B cell (primary cell): ENCODE data around the gene GNA14. TPM values are rescaled to one million over a fixed set of nuclear protein-coding genes. Genes with fewer than 3 reads are reported as not detected.

Experiments used
- ATAC-seq: fragments of 200-7000 bp; cut with Tn5 transposase; one replicate; pipeline ENCODE4 v1.10.0; 2021; ENCODE audit warnings: low read depth, mild to moderate bottlenecking, moderate number of reproducible peaks, moderate library complexity
- CTCF ChIA-PET: fragments of 350-600 bp; sonication (Branson Sonifier 250); formaldehyde crosslinking; loops from one replicate; lab custom pipeline; 2021; ENCODE audit warnings: antibody characterized with exemption, inconsistent platforms; lab: Charles Lee
- POLR2A ChIA-PET: fragments of 350-600 bp; sonication (Branson Sonifier 250); formaldehyde crosslinking; loops from one replicate; lab custom pipeline; 2021; ENCODE audit warnings: antibody characterized with exemption; lab: Charles Lee
- DNase-seq: peaks from one replicate; pipeline ENCODE4 v3.0.0; 2013
- H2AFZ ChIP-seq: 2 replicates; pipeline ENCODE4 v1.6.1; 2012; ENCODE audit warnings: mild to moderate bottlenecking, low read depth, low read length; ENCODE audit not compliant: insufficient read depth, poor library complexity, severe bottlenecking
- H3K27ac ChIP-seq, 2 donors: 1 replicate in 1 of 2; 2 replicates in 1 of 2; pipeline ENCODE4 v1.5.1; 2012 to 2013; ENCODE audit warnings: low read length in 2 of 2, mild to moderate bottlenecking in 2 of 2, moderate library complexity in 1 of 2
- H3K27me3 ChIP-seq, 4 experiments: fragments of 200-600 bp in 1 of 4; sonication (generic) in 1 of 4; replicated peaks in 1 of 4; 1 replicate in 2 of 4; 2 replicates in 2 of 4; pipeline versions ENCODE4 v1.6.1 to v1.7.0; 2013 to 2016; ENCODE audit warnings: low read length in 3 of 4, mild to moderate bottlenecking in 2 of 4, mixed read lengths in 1 of 4, moderate library complexity in 1 of 4; ENCODE audit not compliant: insufficient read depth in 4 of 4, control insufficient read depth in 3 of 4; ENCODE audit errors: control extremely low read depth in 1 of 4
- H3K36me3 ChIP-seq, 2 experiments: replicated peaks in 1 of 2; 1 replicate in 1 of 2; 2 replicates in 1 of 2; pipeline versions ENCODE4 v1.6.1 to v1.7.1; 2013; ENCODE audit warnings: low read length in 1 of 2; ENCODE audit not compliant: insufficient read depth in 2 of 2, control insufficient read depth in 1 of 2; ENCODE audit errors: control extremely low read depth in 1 of 2, extremely low read depth in 1 of 2
- H3K4me1 ChIP-seq, 2 donors: fragments of 200-600 bp in 1 of 2; sonication (generic) in 1 of 2; 1 replicate in 1 of 2; 2 replicates in 1 of 2; pipeline versions ENCODE4 v1.5.1 to v1.6.1; 2013 to 2017; ENCODE audit warnings: low read length in 2 of 2; ENCODE audit not compliant: control insufficient read depth in 2 of 2, insufficient read depth in 2 of 2
- H3K4me2 ChIP-seq: replicated peaks from 2 replicates; pipeline ENCODE3; 2012; ENCODE audit warnings: mild to moderate bottlenecking, low read depth, low read length; ENCODE audit not compliant: poor library complexity, severe bottlenecking
- H3K4me3 ChIP-seq, 5 experiments: fragments of 200-600 bp in 1 of 5; sonication (generic) in 1 of 5; 1 replicate in 3 of 5; 2 replicates in 2 of 5; pipeline versions ENCODE4 v1.5.1 to v1.7.0; 2011 to 2016; ENCODE audit warnings: low read length in 4 of 5, mild to moderate bottlenecking in 4 of 5, low read depth in 2 of 5, control low read depth in 1 of 5, moderate library complexity in 1 of 5; ENCODE audit not compliant: insufficient read depth in 1 of 5; ENCODE audit errors: control extremely low read depth in 1 of 5, extremely low read depth in 1 of 5
- H3K79me2 ChIP-seq: fragments of 200-600 bp; sonication (generic); one replicate; pipeline ENCODE4 v1.6.0; 2016; ENCODE audit warnings: low read length; ENCODE audit not compliant: control insufficient read depth, insufficient read depth
- H3K9ac ChIP-seq: fragments of 200-600 bp; sonication (generic); 2 replicates; pipeline ENCODE4 v1.6.1; 2017; ENCODE audit warnings: mild to moderate bottlenecking, low read length, moderate library complexity
- H3K9me3 ChIP-seq, 3 donors: one replicate each; pipeline versions ENCODE4 v1.6.1 to v1.7.1; 2013; ENCODE audit warnings: low read length in 2 of 3; ENCODE audit not compliant: control insufficient read depth in 2 of 3, insufficient read depth in 1 of 3; ENCODE audit errors: control extremely low read depth in 1 of 3
- H4K20me1 ChIP-seq: 2 replicates; pipeline ENCODE4 v1.6.0; 2012; ENCODE audit warnings: mild to moderate bottlenecking, low read length; ENCODE audit not compliant: insufficient read depth, control insufficient read depth, poor library complexity, severe bottlenecking
- H3K27ac Mint-ChIP-seq: one replicate; pipeline ENCODE4 v1.8.0; 2021; ENCODE audit warnings: mixed read lengths
- H3K27me3 Mint-ChIP-seq: one replicate; pipeline ENCODE4 v1.8.0; 2021; ENCODE audit warnings: mixed read lengths
- H3K4me1 Mint-ChIP-seq: one replicate; pipeline ENCODE4 v1.8.0; 2021; ENCODE audit warnings: mixed read lengths
- H3K4me3 Mint-ChIP-seq: one replicate; pipeline ENCODE4 v1.8.0; 2021; ENCODE audit warnings: mixed read lengths
- H3K9me3 Mint-ChIP-seq: one replicate; pipeline ENCODE4 v1.8.0; 2022; ENCODE audit warnings: mixed read lengths; ENCODE audit not compliant: insufficient read depth
- CTCF ChIP-seq: fragments of 200-600 bp; IDR thresholded peaks from one replicate; pipeline ENCODE4 v1.8.0; 2022; ENCODE audit warnings: antibody characterized with exemption, mild to moderate bottlenecking
- EZH2 ChIP-seq: IDR thresholded peaks from 2 replicates; pipeline ENCODE4 v1.6.1; 2012; ENCODE audit warnings: borderline replicate concordance, low read depth, mild to moderate bottlenecking, moderate library complexity, low read length; ENCODE audit not compliant: insufficient read depth, poor library complexity, severe bottlenecking
- WGBS: methylation state at CpG from one replicate; pipeline ENCODE4 v1.1.5; 2013; ENCODE audit warnings: missing lambda C conversion rate; ENCODE audit not compliant: insufficient coverage; 5-methylcytosine and 5-hydroxymethylcytosine counted together
- intact Hi-C: fragments of 100-400 bp; cut with micrococcal nuclease; formaldehyde crosslinking; loops from one replicate; pipeline ENCODE4 v1.10.0; 2022
- polyA plus RNA-seq: library from polyadenylated mRNA; depleted of rRNA; stranded (reverse); fragments of >200 nt; gene quantifications from 2 replicates; pipeline ENCODE4 v1.2.3, GENCODE V29; 2012
- total RNA-seq, 2 donors: library from RNA; stranded (reverse); fragments of 120-200 nt in 1 of 2; gene quantifications; 1 replicate in 1 of 2; 2 replicates in 1 of 2; pipeline versions ENCODE4 v1.2.3 to v1.2.4, GENCODE V29; 2013 to 2022

GNA14 gene
- total and polyA plus RNA-seq, 2 donors (not counting 1 experiment from before 2014, with no cell fraction given): not detected

DNA sequence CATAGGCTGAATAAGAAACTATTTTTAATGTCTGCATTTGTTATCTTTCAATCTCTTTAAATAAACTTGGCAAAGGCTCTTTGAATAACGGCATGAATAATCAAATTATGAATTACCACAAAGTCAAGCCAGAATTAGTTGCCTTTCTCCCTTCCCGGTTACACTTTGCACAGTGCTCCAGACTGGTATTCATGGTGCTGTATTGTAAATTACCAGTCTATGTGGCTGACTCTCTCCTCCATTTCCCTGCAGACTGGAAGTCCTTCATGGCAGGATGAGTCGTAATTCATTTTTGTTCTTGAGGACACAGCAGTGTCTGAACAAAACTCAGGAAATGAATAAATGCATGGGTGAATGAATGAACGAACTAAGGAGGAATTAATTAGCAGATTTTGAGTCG is 142.9 kb downstream of the GNA14 start:
- Mint-ChIP-seq H3K4me1 (no peaks in the 10 kb centered on the region), H3K4me3 (no peak overlapping the region), H3K9me3 (no peaks in the 10 kb centered on the region), H3K27me3 (peaks cover 11% of the 10 kb centered on the region), H3K27ac (no peak overlapping the region)
- no peak overlapping the region for H3K4me3 ChIP-seq
- no peaks in the 10 kb centered on the region for H3K27me3 ChIP-seq
- no peak overlapping the region for H3K9ac ChIP-seq
- intact Hi-C loops: no loop called here
- H3K4me2 ChIP-seq: no peak overlapping the region
- ATAC-seq (no peak), DNase-seq (no peak)
- no peaks in the 10 kb centered on the region for H3K79me2 ChIP-seq
- no peak overlapping the region for H3K27ac ChIP-seq
- no peak overlapping the region for H2AFZ ChIP-seq
- ChIA-PET CTCF (no interaction called here), POLR2A (no interaction called here)
- TF ChIP-seq EZH2 (no peak), CTCF (no peak)
- WGBS: 61% methylated on average over 2 of the region's 5 CpGs
- no peaks in the 10 kb centered on the region for H3K9me3 ChIP-seq
- no peaks in the 10 kb centered on the region for H3K4me1 ChIP-seq
- no peaks in the 10 kb centered on the region for H4K20me1 ChIP-seq
- H3K36me3 ChIP-seq: no peaks in the 10 kb centered on the region

GRCh38 chr9:77502568-77502967 is 145.6 kb downstream of the GNA14 start:
- intact Hi-C loops: no loop called here
- H2AFZ ChIP-seq: no peak overlapping the region
- H3K36me3 ChIP-seq: no peaks in the 10 kb centered on the region
- H3K4me3 ChIP-seq: no peak overlapping the region
- no peaks in the 10 kb centered on the region for H3K9me3 ChIP-seq
- ChIA-PET CTCF (no interaction called here), POLR2A (no interaction called here)
- no peak overlapping the region for H3K27ac Mint-ChIP-seq
- H3K27me3 ChIP-seq: no peaks in the 10 kb centered on the region
- 89% methylated on average over 3 of the region's 3 CpGs for WGBS
- no peaks in the 10 kb centered on the region for H3K9me3 Mint-ChIP-seq
- H3K79me2 ChIP-seq: no peaks in the 10 kb centered on the region
- no peak overlapping the region for H3K27ac ChIP-seq
- H3K4me1 Mint-ChIP-seq: no peaks in the 10 kb centered on the region
- ATAC-seq (no peak), DNase-seq (no peak)
- no peaks in the 10 kb centered on the region for H4K20me1 ChIP-seq
- no peak for TF ChIP-seq EZH2
- no peak for TF ChIP-seq CTCF
- H3K4me2 ChIP-seq: no peak overlapping the region
- no peak overlapping the region for H3K4me3 Mint-ChIP-seq
- H3K27me3 Mint-ChIP-seq: peaks cover 11% of the 10 kb centered on the region
- no peak overlapping the region for H3K9ac ChIP-seq
- H3K4me1 ChIP-seq: no peaks in the 10 kb centered on the region
